ENCODE measurements around the gene PPARG.

- TF ChIP-seq CTCF (IDR thresholded peaks at IDR 0.05) (no peak), POLR2A (IDR thresholded peaks at IDR 0.05) (no peak)
Observed at GRCh38 chr3:12280357-12280806, 8.5 kb upstream of the PPARG start.
